Measurements from ENCODE around the gene KLLN.
"Not testable (repeated sequence)": the region's sequence is repeated elsewhere in the genome, so short reads cannot be mapped to it uniquely, and the experiment has no call there.

The KLLN gene

DNA sequence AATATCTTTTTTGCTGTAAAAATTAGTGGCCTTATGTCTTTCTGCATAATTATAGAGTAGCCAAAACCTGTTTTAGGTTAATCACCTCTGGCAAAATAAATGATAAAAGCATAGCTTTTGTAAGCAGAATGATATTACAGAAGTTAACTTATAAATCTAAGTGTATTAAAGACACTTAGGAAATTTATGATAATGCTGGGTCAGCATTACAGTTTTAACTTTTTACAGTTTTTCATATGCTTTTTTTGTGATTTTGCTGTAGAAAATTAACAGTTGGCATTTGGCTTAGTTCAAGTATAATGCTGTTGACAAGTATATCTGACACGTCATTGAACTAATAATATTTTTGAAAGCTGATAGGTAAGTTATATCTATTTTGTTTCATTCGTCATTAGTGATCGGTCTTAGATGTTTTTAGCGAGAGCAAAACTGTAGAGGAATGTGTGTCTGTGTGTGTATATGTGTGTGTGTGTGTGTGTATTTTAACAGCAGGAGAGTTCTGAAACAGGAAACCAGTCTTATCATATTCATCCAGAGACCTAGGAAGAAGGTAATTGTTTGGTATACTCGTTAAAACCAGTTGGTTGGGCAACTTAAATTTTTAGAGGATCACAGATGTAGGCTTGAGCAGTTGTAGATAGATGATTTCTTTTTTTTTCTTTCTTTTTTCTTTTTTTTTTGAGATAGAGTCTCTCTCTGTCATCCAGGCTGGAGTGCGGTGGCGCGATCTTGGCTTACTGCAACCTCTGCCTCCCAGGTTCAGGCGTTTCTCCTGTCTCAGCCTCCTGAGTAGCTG is 15.5 kb upstream of the KLLN start:
- Histone ChIP-seq H3K4me3 (ENCODE audit: low read length) (no peak overlapping the region), H3K9me3 (ENCODE audit: low read length) (peaks cover 3% of the 10 kb centered on the region), H3K36me3 (ENCODE audit: insufficient read depth, low read length) (peaks cover 14% of the 10 kb centered on the region), H3K27me3 (ENCODE audit: insufficient read depth, low read length) (no peaks in the 10 kb centered on the region), H3K4me1 (ENCODE audit: insufficient read depth, low read length) (no peaks in the 10 kb centered on the region), H2AFZ (ENCODE audit: low read depth, low read length) (no peak overlapping the region)

DNA sequence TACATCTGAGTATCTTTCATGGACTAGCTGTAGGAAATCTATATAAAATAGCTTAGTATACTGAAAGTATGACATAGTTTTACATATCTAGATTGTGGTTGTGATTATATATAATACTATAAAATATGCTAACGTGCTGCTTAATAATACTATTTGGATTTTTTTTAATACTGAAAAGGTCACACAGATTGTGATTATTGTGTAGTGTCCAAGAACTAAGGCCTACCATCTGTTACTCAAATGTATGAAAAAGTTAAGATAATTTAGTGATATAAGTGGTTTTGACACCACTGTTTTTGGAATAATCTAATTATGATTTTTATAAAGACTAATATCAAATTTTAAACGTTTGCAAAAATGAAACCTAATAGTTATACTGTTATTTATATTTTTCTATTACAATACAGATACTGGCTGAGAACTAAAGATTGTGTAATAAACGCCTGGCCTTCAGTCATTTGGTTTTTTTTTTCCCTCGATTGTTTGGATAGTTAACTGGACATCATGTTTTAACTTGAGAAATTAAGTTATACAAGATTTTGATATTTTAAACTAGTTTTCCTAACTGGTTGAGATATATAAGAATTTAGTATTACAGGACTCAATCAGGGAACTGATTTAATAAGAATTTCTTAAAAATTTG is 12.7 kb upstream of the KLLN start:
- no peak overlapping the region for H3K4me3 ChIP-seq (ENCODE audit: low read length)
- H3K27me3 ChIP-seq (ENCODE audit: insufficient read depth, low read length), result no peaks in the 10 kb centered on the region
- H2AFZ ChIP-seq (ENCODE audit: low read depth, low read length), result no peak overlapping the region
- peaks cover 17% of the 10 kb centered on the region for H3K36me3 ChIP-seq (ENCODE audit: insufficient read depth, low read length)
- peaks cover 3% of the 10 kb centered on the region for H3K9me3 ChIP-seq (ENCODE audit: low read length)
- H3K4me1 ChIP-seq (ENCODE audit: insufficient read depth, low read length), result no peaks in the 10 kb centered on the region

DNA sequence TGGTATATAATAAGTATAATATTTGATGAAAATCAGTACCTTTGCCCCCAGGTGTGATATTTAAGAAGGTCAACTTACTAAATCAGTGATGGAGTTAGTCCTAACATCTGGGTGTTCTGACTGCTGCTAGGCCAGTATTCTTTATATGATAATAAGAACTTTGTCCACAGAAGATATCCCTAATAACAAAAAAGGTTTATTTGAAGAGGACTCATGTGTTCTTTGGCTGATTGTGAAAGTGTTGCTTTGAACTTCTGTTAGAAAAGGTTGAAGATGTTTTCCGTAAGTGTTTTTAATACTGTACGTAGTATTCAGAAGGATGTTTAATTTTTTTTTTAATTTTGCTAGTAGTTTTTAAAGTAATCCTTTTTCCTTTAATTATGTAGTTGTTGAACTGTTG is 10.3 kb upstream of the KLLN start:
- Histone ChIP-seq H3K27me3 (ENCODE audit: insufficient read depth, low read length) (no peaks in the 10 kb centered on the region), H3K36me3 (ENCODE audit: insufficient read depth, low read length) (peaks cover 11% of the 10 kb centered on the region), H3K9me3 (ENCODE audit: low read length) (no peaks in the 10 kb centered on the region), H3K4me3 (ENCODE audit: low read length) (no peak overlapping the region), H2AFZ (ENCODE audit: low read depth, low read length) (no peak overlapping the region), H3K4me1 (ENCODE audit: insufficient read depth, low read length) (peaks cover 6% of the 10 kb centered on the region)

DNA sequence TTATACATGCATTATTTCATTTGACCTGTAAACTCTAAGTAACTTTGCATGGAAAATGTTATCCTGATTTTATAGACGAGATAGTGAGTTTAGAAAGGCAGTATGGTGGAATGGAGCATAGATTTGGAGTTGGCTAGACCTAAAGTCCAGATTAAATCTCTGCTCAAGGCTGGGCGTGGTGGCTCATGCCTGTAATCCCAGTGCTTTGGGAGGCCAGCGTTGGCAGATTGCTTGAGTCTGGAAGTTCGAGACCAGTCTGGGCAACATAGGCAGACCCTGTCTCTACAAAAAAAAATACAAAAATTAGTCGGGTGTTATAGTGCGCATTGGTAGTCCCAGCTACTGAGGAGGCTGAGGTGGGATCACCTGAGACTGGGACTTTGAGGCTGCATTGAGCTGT is 9.5 kb upstream of the KLLN start:
- Histone ChIP-seq H3K9me3 (ENCODE audit: low read length) (no peaks in the 10 kb centered on the region), H3K36me3 (ENCODE audit: insufficient read depth, low read length) (peaks cover 9% of the 10 kb centered on the region), H2AFZ (ENCODE audit: low read depth, low read length) (no peak overlapping the region), H3K27me3 (ENCODE audit: insufficient read depth, low read length) (no peaks in the 10 kb centered on the region), H3K4me1 (ENCODE audit: insufficient read depth, low read length) (peaks cover 13% of the 10 kb centered on the region), H3K4me3 (ENCODE audit: low read length) (no peak overlapping the region)

DNA sequence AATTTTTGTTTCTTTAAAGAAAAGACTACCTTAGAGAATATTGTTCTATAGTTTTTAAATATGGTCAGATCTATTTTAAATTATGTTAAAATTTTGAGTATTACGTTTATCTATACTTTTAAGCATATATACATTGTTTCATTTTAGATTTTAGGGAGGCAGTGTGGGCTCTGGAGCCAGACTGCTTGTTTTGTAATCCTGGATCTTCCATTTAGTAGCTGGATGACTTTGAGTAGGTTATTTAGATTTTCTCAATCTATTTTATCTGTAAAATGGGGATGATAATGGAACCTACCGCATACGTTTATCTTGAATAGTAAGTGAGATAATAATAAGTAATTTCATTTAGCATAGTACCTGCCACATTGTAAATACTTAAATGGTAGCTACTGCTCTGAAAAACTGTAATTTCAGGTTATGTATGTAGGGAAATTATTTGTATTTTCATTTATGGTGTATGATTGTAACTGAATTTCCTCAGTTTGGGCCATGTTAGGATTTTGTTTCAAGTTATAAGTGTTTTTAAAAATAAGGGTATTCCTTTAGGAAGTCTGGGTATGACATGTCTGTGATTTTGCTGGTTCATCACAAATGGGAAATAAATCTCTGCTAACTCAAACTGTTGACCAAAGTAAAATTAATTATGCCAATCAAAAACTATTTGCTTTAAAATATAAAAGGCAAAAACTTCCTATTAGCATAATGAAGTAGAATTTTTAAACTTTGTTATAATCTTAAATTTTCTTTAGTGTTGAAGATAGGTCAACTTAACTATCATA is 6.6 kb upstream of the KLLN start:
- Histone ChIP-seq H3K4me1 (ENCODE audit: insufficient read depth, low read length) (peaks cover 15% of the 10 kb centered on the region), H3K9me3 (ENCODE audit: low read length) (no peaks in the 10 kb centered on the region), H2AFZ (ENCODE audit: low read depth, low read length) (no peak overlapping the region), H3K36me3 (ENCODE audit: insufficient read depth, low read length) (peaks cover 3% of the 10 kb centered on the region), H3K27me3 (ENCODE audit: insufficient read depth, low read length) (no peaks in the 10 kb centered on the region), H3K4me3 (ENCODE audit: low read length) (no peak overlapping the region)

DNA sequence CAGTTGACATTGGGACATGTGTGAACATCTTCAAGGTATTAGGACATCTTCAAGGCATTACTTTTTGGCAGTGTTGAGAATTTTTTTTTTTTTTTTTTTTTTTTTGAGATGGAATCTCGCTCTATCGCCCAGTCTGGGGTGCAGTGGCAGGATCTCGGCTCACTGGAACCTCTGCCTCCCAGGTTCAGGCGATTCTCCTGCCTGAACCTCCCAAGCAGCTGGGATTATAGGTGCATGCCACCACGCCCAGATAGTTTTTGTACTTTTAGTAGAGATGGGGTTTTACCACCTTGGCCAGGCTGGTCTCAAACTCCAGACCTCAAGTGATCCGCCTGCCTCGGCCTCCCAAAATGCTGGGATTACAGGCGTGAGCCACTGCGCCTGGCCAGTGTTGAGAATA is 5.8 kb upstream of the KLLN start:
- peak overlapping the region; percentile 56 for H3K4me3 ChIP-seq (ENCODE audit: low read length)
- H3K36me3 ChIP-seq (ENCODE audit: insufficient read depth, low read length); H2AFZ ChIP-seq (ENCODE audit: low read depth, low read length); H3K9me3 ChIP-seq (ENCODE audit: low read length); H3K27me3 ChIP-seq (ENCODE audit: insufficient read depth, low read length): not testable (repeated sequence)
- peaks cover 15% of the 10 kb centered on the region for H3K4me1 ChIP-seq (ENCODE audit: insufficient read depth, low read length)

DNA sequence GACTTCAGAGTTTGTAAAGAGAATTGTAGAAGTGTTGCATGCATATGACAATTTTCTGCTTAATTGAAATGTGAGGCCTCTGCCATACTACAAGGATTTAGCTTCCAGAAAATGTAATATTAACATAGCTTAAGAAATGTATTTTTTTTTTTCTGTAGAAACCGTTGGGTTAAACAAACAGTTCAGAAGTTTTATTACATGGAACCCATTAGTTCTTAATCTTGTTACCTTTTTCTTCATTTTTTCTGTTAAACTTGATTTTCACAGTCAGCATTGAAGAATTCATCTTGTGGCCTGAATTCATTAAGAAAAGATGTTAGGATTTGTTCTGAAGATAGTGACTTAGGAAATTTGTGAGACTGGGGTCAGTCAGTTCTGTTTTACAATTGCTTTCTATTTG is 4.9 kb upstream of the KLLN start:
- no peaks in the 10 kb centered on the region for H3K27me3 ChIP-seq (ENCODE audit: insufficient read depth, low read length)
- H3K4me3 ChIP-seq (ENCODE audit: low read length), result peak overlapping the region; percentile 56
- no peak overlapping the region for H2AFZ ChIP-seq (ENCODE audit: low read depth, low read length)
- peaks cover 15% of the 10 kb centered on the region for H3K4me1 ChIP-seq (ENCODE audit: insufficient read depth, low read length)
- no peaks in the 10 kb centered on the region for H3K9me3 ChIP-seq (ENCODE audit: low read length)
- peaks cover 3% of the 10 kb centered on the region for H3K36me3 ChIP-seq (ENCODE audit: insufficient read depth, low read length)

DNA sequence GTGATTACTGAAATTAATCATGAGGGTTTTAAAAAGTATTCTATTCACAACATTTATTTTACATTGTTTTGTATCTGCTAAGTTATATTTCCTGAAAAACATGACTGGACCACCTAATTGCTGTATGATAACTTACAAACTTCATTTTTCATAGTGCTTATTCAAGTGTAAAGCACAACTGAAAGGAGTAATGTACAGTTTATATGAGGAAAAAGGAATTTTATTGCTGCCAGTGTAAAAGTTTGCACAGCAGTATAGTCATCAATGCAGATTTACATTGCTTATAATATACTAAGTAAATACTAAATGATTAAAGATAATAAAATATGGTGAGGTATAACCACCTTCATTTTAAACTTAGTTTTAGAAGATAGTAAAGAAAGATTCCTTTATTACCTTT is 4.1 kb upstream of the KLLN start:
- Histone ChIP-seq H2AFZ (ENCODE audit: low read depth, low read length) (no peak overlapping the region), H3K4me1 (ENCODE audit: insufficient read depth, low read length) (peaks cover 15% of the 10 kb centered on the region), H3K36me3 (ENCODE audit: insufficient read depth, low read length) (peaks cover 3% of the 10 kb centered on the region), H3K9me3 (ENCODE audit: low read length) (no peaks in the 10 kb centered on the region), H3K4me3 (ENCODE audit: low read length) (peak overlapping the region; percentile 56), H3K27me3 (ENCODE audit: insufficient read depth, low read length) (no peaks in the 10 kb centered on the region)

DNA sequence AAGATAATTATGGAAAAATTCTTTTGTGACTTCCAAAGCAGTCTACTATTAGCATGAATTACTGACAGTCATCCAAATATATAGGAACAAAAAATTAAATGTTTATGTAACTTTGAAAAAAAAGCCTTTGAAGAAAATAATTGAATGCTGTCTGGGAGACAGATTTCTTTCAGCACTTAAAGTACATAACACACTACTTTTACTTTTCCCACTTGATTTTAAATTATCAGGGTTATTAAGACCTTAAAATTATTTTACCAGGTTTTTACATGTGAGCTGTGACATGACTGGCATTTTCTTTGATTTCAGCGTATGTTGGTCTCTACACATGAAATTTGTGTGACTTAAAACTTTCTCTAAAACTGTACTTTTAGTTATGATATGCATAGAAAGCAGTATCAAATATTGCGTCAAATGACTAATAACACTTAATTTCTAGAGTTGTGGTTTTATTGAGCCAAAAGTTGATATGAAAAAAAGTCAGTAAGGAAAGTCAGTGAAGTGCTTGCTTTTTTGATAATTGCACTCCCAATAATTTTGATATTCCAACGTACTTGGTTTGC is 3.2 kb upstream of the KLLN start:
- Histone ChIP-seq H2AFZ (ENCODE audit: low read depth, low read length) (no peak overlapping the region), H3K4me1 (ENCODE audit: insufficient read depth, low read length) (peaks cover 15% of the 10 kb centered on the region), H3K9me3 (ENCODE audit: low read length) (no peaks in the 10 kb centered on the region), H3K27me3 (ENCODE audit: insufficient read depth, low read length) (no peaks in the 10 kb centered on the region), H3K4me3 (ENCODE audit: low read length) (peak overlapping the region; percentile 56), H3K36me3 (ENCODE audit: insufficient read depth, low read length) (peaks cover 2% of the 10 kb centered on the region)

DNA sequence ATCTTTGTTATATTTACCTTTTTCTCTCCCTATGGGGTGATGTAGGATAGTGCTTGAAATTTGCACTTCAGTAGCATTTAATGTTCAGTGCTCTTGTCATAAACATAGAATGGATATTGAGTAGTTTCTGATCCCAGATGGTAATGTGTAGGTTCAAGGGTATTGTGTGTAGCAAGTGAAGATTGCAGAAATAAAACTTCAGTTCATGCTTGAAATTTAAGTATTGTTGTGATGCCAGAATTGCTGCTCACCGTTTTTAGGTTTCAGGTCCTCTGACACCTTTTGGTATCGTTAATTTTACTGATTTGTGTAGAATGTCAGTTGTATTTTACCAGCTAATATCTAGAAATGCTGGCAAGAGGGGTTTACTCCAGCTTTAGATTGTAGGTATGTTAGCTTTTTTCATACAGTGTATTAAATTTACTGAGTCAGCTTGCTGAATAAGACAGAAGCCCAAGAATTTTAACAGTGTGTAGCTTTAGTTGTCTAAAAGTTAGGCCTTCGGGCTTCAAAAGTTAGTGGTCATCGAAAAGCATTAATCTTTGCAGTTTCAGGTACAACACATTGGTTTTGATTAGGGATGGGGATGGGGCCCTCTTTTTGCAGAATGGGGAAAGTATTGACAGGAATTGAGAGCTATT is 2.0 kb upstream of the KLLN start:
- Histone ChIP-seq H2AFZ (ENCODE audit: low read depth, low read length) (no peak overlapping the region), H3K9me3 (ENCODE audit: low read length) (no peaks in the 10 kb centered on the region), H3K36me3 (ENCODE audit: insufficient read depth, low read length) (no peaks in the 10 kb centered on the region), H3K4me1 (ENCODE audit: insufficient read depth, low read length) (peaks cover 15% of the 10 kb centered on the region), H3K4me3 (ENCODE audit: low read length) (peak overlapping the region; percentile 56), H3K27me3 (ENCODE audit: insufficient read depth, low read length) (no peaks in the 10 kb centered on the region)

DNA sequence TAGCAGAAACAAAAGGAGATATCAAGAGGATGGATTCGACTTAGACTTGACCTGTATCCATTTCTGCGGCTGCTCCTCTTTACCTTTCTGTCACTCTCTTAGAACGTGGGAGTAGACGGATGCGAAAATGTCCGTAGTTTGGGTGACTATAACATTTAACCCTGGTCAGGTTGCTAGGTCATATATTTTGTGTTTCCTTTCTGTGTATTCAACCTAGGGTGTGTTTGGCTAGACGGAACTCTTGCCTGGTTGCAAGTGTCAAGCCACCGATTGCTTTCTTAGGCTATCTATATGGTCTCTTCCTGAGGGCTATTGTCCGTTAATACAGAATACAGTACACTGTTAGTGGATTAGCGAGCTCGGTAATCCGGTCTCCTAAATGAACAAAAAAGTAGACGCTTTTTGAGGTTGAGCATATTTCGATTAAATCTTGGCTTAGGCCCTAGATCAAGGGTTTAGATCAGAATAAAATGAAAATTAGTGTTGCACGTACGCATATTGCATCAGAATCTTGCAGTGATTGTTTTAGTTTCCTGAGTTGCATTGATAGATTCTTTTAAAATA is 1.2 kb upstream of the KLLN start:
- Histone ChIP-seq H3K27me3 (ENCODE audit: insufficient read depth, low read length) (no peaks in the 10 kb centered on the region), H3K9me3 (ENCODE audit: low read length) (no peaks in the 10 kb centered on the region), H3K4me3 (ENCODE audit: low read length) (peak overlapping the region; percentile 56), H3K36me3 (ENCODE audit: insufficient read depth, low read length) (no peaks in the 10 kb centered on the region), H2AFZ (ENCODE audit: low read depth, low read length) (no peak overlapping the region), H3K4me1 (ENCODE audit: insufficient read depth, low read length) (peaks cover 15% of the 10 kb centered on the region)

DNA sequence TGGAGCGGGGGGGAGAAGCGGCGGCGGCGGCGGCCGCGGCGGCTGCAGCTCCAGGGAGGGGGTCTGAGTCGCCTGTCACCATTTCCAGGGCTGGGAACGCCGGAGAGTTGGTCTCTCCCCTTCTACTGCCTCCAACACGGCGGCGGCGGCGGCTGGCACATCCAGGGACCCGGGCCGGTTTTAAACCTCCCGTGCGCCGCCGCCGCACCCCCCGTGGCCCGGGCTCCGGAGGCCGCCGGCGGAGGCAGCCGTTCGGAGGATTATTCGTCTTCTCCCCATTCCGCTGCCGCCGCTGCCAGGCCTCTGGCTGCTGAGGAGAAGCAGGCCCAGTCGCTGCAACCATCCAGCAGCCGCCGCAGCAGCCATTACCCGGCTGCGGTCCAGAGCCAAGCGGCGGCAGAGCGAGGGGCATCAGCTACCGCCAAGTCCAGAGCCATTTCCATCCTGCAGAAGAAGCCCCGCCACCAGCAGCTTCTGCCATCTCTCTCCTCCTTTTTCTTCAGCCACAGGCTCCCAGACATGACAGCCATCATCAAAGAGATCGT is 690 bp upstream of the KLLN start:
- H3K36me3 ChIP-seq (ENCODE audit: insufficient read depth, low read length); H3K27me3 ChIP-seq (ENCODE audit: insufficient read depth, low read length); H2AFZ ChIP-seq (ENCODE audit: low read depth, low read length); H3K9me3 ChIP-seq (ENCODE audit: low read length): not testable (repeated sequence)
- H3K4me3 ChIP-seq (ENCODE audit: low read length), result peak overlapping the region; percentile 56
- H3K4me1 ChIP-seq (ENCODE audit: insufficient read depth, low read length), result peaks cover 11% of the 10 kb centered on the region
